Activated CD8-positive, alpha-beta T cell treated with anti-CD3 and anti-CD28 coated beads, Interleukin-2, amount 10 ng/mL, durations not matched to agents 7 days and 5 days (primary cell): ENCODE data around the gene AURKAIP1. TPM values are rescaled to one million over a fixed set of nuclear protein-coding genes. Genes with fewer than 3 reads are reported as not detected.
A peak's percentile ranks its signal among the peaks of the same experiment; 100 is the strongest.

Experiments
- ATAC-seq: fragments of 150-1000 bp; cut with Tn5 transposase; one replicate; pipeline ENCODE4 v1.10.0; 2021; ENCODE audit warnings: moderate library complexity
- CTCF ChIA-PET: fragments of 350-600 bp; sonication (Branson Sonifier 250); formaldehyde crosslinking; loops from one replicate; lab custom pipeline; 2021; ENCODE audit warnings: antibody characterized with exemption; lab: Charles Lee
- POLR2A ChIA-PET: fragments of 350-600 bp; sonication (Branson Sonifier 250); formaldehyde crosslinking; loops from one replicate; lab custom pipeline; 2021; ENCODE audit warnings: antibody characterized with exemption; lab: Charles Lee
- DNase-seq: peaks from one replicate; pipeline ENCODE4 v3.0.0-alpha.2; 2020
- H3K27ac Mint-ChIP-seq: one replicate; pipeline ENCODE4 v1.8.0; 2021; ENCODE audit warnings: mild to moderate bottlenecking, mixed read lengths
- H3K27me3 Mint-ChIP-seq: one replicate; pipeline ENCODE4 v1.8.0; 2021; ENCODE audit warnings: low read depth, mixed read lengths
- H3K36me3 Mint-ChIP-seq: one replicate; pipeline ENCODE4 v1.8.0; 2021; ENCODE audit warnings: low read depth, mixed read lengths
- H3K4me1 Mint-ChIP-seq: one replicate; pipeline ENCODE4 v1.8.0; 2021; ENCODE audit warnings: low read depth, mixed read lengths
- H3K4me3 Mint-ChIP-seq: one replicate; pipeline ENCODE4 v1.8.0; 2021; ENCODE audit warnings: mild to moderate bottlenecking, mixed read lengths
- H3K9me3 Mint-ChIP-seq: one replicate; pipeline ENCODE4 v1.8.0; 2022; ENCODE audit warnings: mixed read lengths; ENCODE audit not compliant: insufficient read depth
- total RNA-seq, 2 experiments: library from RNA; stranded (reverse); gene quantifications; one replicate each; pipeline ENCODE4 v1.2.3, GENCODE V29; 2021

The AURKAIP1 gene
- total RNA-seq, 2 experiments from 2014 or later: 120 to 123 TPM

- Mint-ChIP-seq H3K27me3 (no peaks in the 10 kb centered on the region), H3K36me3 (peaks cover 18% of the 10 kb centered on the region), H3K9me3 (no peaks in the 10 kb centered on the region), H3K27ac (no peak overlapping the region), H3K4me1 (peaks cover 13% of the 10 kb centered on the region), H3K4me3 (no peak overlapping the region)
- ATAC-seq: no peak
- ChIA-PET POLR2A (no interaction called here), CTCF (no interaction called here)
- DNase-seq: no peak
These were observed 32.4 kb downstream of the AURKAIP1 start for GRCh38 chr1:1342584-1343115.

- Mint-ChIP-seq H3K27ac (no peak overlapping the region), H3K36me3 (peaks cover 18% of the 10 kb centered on the region), H3K27me3 (no peaks in the 10 kb centered on the region), H3K4me3 (no peak overlapping the region), H3K9me3 (no peaks in the 10 kb centered on the region), H3K4me1 (peaks cover 7% of the 10 kb centered on the region)
- ATAC-seq: no peak
- POLR2A ChIA-PET: no interaction called here
- DNase-seq: no peak
- CTCF ChIA-PET: no interaction called here
These were observed 32.9 kb downstream of the AURKAIP1 start for GRCh38 chr1:1342061-1342562.

GRCh38 chr1:1341549-1342021 is 33.4 kb downstream of the AURKAIP1 start:
- no peak for DNase-seq

DNA sequence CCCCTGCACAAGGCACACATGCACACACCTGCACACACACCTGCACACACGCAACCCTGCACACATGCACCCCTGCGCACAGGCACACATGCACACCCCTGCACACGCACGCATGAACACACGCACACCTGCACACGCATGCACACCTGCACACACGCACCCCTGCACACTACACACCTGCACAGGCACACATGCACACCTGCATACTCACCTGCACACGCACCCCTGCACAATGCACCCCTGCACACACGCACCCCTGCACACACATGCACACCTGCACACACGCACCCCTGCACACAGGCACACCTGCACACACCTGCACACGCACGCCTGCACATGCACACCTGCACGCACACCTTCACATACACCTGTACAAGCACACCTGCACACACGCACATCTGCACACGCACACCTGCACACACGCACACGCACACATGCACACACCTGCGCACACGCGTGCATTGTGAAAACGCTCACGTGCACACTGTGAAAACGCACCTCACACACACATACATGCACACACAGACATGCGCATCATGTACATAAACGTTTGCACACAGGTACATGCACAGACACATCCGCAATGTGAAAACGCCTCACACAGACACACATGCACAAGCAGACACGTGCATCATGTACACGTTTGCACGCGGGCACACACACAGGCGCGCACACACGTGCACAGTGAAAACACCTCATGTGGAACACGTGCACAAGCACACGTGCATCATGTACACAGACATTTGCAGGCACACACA is 34.0 kb downstream of the AURKAIP1 start:
- DNase-seq (no peak), ATAC-seq (no peak)
- CTCF ChIA-PET: no interaction called here
- POLR2A ChIA-PET: no interaction called here
- Mint-ChIP-seq H3K27me3 (no peaks in the 10 kb centered on the region), H3K27ac (no peak overlapping the region), H3K4me1 (peaks cover under 1% of the 10 kb centered on the region), H3K9me3 (no peaks in the 10 kb centered on the region), H3K36me3 (peaks cover 18% of the 10 kb centered on the region), H3K4me3 (no peak overlapping the region)

More at GRCh38 chr1:1341549-1342021, 33.4 kb downstream of the AURKAIP1 start:
- H3K9me3 Mint-ChIP-seq: no peaks in the 10 kb centered on the region
- peaks cover 18% of the 10 kb centered on the region for H3K36me3 Mint-ChIP-seq
- H3K4me1 Mint-ChIP-seq: peaks cover 3% of the 10 kb centered on the region
- POLR2A ChIA-PET: no interaction called here
- no peak for ATAC-seq
- no peak overlapping the region for H3K4me3 Mint-ChIP-seq
- H3K27me3 Mint-ChIP-seq: no peaks in the 10 kb centered on the region
- CTCF ChIA-PET: no interaction called here
- H3K27ac Mint-ChIP-seq: no peak overlapping the region

GRCh38 chr1:1340185-1340584 is 34.8 kb downstream of the AURKAIP1 start:
- H3K9me3 Mint-ChIP-seq: no peaks in the 10 kb centered on the region
- H3K27ac Mint-ChIP-seq: no peak overlapping the region
- no peak for ATAC-seq
- DNase-seq: no peak
- H3K27me3 Mint-ChIP-seq: no peaks in the 10 kb centered on the region
- peaks cover 18% of the 10 kb centered on the region for H3K36me3 Mint-ChIP-seq
- no peaks in the 10 kb centered on the region for H3K4me1 Mint-ChIP-seq
- no peak overlapping the region for H3K4me3 Mint-ChIP-seq
- CTCF ChIA-PET: no interaction called here
- POLR2A ChIA-PET: no interaction called here

DNA sequence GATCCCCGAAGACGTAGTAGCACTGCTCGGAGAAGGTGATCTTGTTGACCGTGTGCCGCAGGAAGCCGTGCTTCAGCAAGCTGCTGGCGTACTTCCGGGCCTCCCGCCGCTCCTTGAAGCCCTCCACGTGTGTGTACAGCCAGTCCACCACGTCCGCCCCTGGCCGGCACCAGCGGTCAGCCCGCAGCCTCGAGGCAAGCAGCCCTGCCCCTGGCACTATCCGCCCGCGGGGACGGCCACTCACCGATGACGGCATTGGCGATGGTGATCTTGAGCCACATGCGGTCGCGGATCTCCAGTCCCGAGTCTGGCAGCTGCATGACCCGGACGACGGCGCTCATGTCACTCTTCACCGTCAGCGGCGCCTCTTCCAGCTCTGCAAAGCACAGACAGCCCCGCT is 36.7 kb downstream of the AURKAIP1 start:
- no peaks in the 10 kb centered on the region for H3K4me1 Mint-ChIP-seq
- H3K4me3 Mint-ChIP-seq: no peak overlapping the region
- no peaks in the 10 kb centered on the region for H3K27me3 Mint-ChIP-seq
- no peak for ATAC-seq
- no peak for DNase-seq
- H3K36me3 Mint-ChIP-seq: peaks cover 18% of the 10 kb centered on the region
- H3K27ac Mint-ChIP-seq: no peak overlapping the region
- ChIA-PET POLR2A (no interaction called here), CTCF (no interaction called here)
- no peaks in the 10 kb centered on the region for H3K9me3 Mint-ChIP-seq

- H3K4me3 Mint-ChIP-seq: no peak overlapping the region
- H3K27ac Mint-ChIP-seq: no peak overlapping the region
- no peaks in the 10 kb centered on the region for H3K27me3 Mint-ChIP-seq
- ATAC-seq (peak; percentile 66), DNase-seq (no peak)
- H3K9me3 Mint-ChIP-seq: no peaks in the 10 kb centered on the region
- ChIA-PET POLR2A (no interaction called here), CTCF (no interaction called here)
- no peaks in the 10 kb centered on the region for H3K4me1 Mint-ChIP-seq
- peaks cover 18% of the 10 kb centered on the region for H3K36me3 Mint-ChIP-seq
These were observed 37.2 kb downstream of the AURKAIP1 start for GRCh38 chr1:1337793-1338147.

DNA sequence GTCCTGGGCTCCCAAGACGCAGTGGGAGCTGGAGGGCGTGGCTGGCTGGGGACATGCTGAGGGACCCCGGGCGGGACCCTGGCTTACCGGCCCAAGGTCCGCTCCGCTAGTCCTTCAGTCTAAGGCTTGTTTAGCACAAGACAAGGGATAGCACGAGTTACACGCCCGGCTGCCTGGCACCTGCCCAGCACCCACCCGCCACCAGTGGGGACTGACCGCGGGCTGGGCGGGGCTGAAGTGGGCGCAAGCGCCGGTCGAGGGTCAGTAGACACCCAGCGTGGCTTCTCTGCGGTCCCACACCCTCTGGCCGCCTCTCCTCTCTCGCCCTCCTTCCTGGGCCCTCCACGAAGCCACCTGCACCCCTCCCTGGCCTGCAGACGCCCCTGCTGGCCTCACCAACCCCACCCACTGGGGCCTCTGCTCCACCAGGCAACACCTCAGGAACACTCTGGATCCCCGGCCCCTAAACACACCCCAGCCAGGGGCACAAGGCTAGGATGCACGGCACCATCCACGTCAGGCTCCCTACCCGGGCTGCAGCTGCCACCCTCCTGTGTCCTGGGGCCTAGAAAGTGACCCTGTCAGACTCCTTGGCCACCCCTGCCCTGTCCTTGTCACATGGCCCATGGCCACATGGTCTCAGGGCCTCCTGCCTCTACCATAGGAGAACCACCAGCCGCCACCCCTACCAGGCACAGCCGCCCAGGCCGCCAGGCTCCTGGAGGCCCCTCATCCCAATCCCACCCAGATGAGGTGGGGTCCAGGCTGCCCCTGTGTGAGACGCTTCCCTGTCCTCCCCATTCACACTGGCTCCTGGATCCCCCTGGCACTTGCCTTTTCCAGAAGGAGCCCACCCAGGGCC is 37.8 kb downstream of the AURKAIP1 start:
- ChIA-PET POLR2A (interaction anchor here (0.6 kb wide), 1 partner anchor 23 kb away, joined by 4 read pairs; no protein-coding TSS in a partner anchor), CTCF (no interaction called here)
- H3K36me3 Mint-ChIP-seq: peaks cover 18% of the 10 kb centered on the region
- ATAC-seq: no peak
- no peaks in the 10 kb centered on the region for H3K4me1 Mint-ChIP-seq
- no peak for DNase-seq
- no peak overlapping the region for H3K27ac Mint-ChIP-seq
- H3K4me3 Mint-ChIP-seq: no peak overlapping the region
- H3K9me3 Mint-ChIP-seq: no peaks in the 10 kb centered on the region
- no peaks in the 10 kb centered on the region for H3K27me3 Mint-ChIP-seq

GRCh38 chr1:1336446-1336845 is 38.6 kb downstream of the AURKAIP1 start:
- H3K27me3 Mint-ChIP-seq: no peaks in the 10 kb centered on the region
- POLR2A ChIA-PET: interaction anchor here (0.6 kb wide), 1 partner anchor 22 kb away, joined by 4 read pairs; no protein-coding TSS in a partner anchor
- no peaks in the 10 kb centered on the region for H3K4me1 Mint-ChIP-seq
- DNase-seq (no peak), ATAC-seq (no peak)
- CTCF ChIA-PET: no interaction called here
- H3K27ac Mint-ChIP-seq: no peak overlapping the region
- peaks cover 18% of the 10 kb centered on the region for H3K36me3 Mint-ChIP-seq
- no peaks in the 10 kb centered on the region for H3K9me3 Mint-ChIP-seq
- H3K4me3 Mint-ChIP-seq: no peak overlapping the region

DNA sequence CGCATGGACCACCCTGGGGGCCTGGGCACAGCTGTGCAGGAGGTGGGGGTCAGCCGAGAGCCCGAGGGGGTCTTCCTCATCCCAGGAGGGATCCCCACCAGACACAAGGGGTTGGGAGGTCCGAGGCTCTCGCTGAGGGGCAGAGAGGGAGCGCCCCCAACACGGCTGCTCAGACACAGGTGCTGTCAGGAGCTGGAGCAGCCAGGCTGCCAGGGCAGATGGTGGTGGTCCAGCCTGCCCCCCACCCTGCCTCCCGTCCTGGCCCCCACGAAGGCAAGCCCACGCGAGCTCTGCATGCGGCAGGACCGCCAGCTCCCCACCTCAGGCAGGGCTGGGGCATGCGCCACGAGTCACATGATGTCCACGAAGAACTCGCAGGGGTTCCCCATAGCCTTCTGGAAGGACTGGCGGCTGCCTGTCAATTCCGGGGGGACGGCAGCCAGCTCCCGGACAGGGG is 39.2 kb downstream of the AURKAIP1 start:
- no peak overlapping the region for H3K4me3 Mint-ChIP-seq

DNA sequence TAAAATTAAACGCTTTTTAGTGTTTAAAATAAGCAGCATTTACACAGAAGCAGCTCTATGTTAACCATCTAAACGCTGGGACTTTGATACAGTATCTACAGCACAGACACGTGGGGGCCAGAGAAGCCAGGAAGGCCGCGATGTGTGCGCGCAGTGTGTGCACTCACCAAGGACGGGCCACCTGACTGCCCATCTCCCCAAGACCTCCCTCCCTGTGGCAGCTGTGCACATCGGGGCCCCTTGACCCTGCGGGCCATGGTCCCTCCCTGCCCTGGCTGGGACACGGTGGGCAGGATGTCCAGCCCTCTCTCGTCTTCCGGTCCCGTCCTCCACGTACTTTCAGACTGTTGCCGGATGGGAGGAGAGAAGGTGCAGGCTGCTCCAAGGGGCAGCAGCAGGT is 39.7 kb downstream of the AURKAIP1 start:
- CTCF ChIA-PET: no interaction called here
- no peaks in the 10 kb centered on the region for H3K9me3 Mint-ChIP-seq
- no peak overlapping the region for H3K27ac Mint-ChIP-seq
- H3K36me3 Mint-ChIP-seq: peaks cover 7% of the 10 kb centered on the region
- DNase-seq (no peak), ATAC-seq (no peak)
- no peak overlapping the region for H3K4me3 Mint-ChIP-seq
- H3K27me3 Mint-ChIP-seq: no peaks in the 10 kb centered on the region
- POLR2A ChIA-PET: no interaction called here
- H3K4me1 Mint-ChIP-seq: no peaks in the 10 kb centered on the region

More for the DNA sequence above, 39.2 kb downstream of the AURKAIP1 start:
- DNase-seq (no peak), ATAC-seq (no peak)
- ChIA-PET CTCF (no interaction called here), POLR2A (no interaction called here)
- no peaks in the 10 kb centered on the region for H3K4me1 Mint-ChIP-seq
- no peaks in the 10 kb centered on the region for H3K27me3 Mint-ChIP-seq
- H3K36me3 Mint-ChIP-seq: peaks cover 12% of the 10 kb centered on the region
- no peak overlapping the region for H3K27ac Mint-ChIP-seq
- no peaks in the 10 kb centered on the region for H3K9me3 Mint-ChIP-seq
